GM12875 (cell line): ENCODE data around the gene CDHR2.

ENCODE experiments used
- H3K4me3 ChIP-seq: one replicate; pipeline ENCODE4 v1.5.1; 2011; ENCODE audit warnings: low read depth, low read length, control low read depth
- TF ChIP-seq, protein P1 (sequence below): IDR thresholded peaks from 2 replicates; pipeline ENCODE4 v1.5.1; 2011; ENCODE audit warnings: low read depth, mild to moderate bottlenecking, control low read depth, inconsistent platforms, low read length, moderate library complexity, borderline replicate concordance; ENCODE audit not compliant: insufficient read depth

Gene CDHR2, protein sequence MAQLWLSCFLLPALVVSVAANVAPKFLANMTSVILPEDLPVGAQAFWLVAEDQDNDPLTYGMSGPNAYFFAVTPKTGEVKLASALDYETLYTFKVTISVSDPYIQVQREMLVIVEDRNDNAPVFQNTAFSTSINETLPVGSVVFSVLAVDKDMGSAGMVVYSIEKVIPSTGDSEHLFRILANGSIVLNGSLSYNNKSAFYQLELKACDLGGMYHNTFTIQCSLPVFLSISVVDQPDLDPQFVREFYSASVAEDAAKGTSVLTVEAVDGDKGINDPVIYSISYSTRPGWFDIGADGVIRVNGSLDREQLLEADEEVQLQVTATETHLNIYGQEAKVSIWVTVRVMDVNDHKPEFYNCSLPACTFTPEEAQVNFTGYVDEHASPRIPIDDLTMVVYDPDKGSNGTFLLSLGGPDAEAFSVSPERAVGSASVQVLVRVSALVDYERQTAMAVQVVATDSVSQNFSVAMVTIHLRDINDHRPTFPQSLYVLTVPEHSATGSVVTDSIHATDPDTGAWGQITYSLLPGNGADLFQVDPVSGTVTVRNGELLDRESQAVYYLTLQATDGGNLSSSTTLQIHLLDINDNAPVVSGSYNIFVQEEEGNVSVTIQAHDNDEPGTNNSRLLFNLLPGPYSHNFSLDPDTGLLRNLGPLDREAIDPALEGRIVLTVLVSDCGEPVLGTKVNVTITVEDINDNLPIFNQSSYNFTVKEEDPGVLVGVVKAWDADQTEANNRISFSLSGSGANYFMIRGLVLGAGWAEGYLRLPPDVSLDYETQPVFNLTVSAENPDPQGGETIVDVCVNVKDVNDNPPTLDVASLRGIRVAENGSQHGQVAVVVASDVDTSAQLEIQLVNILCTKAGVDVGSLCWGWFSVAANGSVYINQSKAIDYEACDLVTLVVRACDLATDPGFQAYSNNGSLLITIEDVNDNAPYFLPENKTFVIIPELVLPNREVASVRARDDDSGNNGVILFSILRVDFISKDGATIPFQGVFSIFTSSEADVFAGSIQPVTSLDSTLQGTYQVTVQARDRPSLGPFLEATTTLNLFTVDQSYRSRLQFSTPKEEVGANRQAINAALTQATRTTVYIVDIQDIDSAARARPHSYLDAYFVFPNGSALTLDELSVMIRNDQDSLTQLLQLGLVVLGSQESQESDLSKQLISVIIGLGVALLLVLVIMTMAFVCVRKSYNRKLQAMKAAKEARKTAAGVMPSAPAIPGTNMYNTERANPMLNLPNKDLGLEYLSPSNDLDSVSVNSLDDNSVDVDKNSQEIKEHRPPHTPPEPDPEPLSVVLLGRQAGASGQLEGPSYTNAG (N-terminal part only)

DNA sequence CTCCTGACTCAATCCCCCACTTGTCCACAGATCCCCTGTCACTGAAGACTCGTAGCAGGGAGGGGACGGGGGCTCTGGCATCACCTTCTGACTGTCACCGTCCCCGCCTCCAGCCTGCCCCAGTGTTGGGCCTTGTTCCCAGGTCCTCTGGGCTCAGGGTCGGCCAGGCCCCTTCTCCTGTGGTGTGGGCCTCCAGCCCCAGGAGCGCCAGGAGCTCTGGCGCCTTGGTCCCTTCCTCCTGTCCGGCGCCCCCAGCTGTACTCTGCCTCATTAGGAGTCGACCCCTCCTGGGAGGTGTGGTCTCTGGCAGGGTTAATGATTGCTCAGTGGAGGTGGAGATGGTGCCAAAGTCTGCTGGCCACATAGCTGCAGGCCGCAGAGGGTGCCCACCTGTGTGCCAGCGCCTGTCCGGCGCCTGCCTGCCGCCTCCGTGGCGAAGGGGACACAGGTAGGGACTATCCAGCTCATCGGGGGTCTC is at the start of gene CDHR2:
Gene CDHR2 (plus strand): TSS at position 376 of the 478 bp plus-strand sequence. CDS start 16,011 bp downstream, outside the sequence.
- TF ChIP-seq, protein P1, sequence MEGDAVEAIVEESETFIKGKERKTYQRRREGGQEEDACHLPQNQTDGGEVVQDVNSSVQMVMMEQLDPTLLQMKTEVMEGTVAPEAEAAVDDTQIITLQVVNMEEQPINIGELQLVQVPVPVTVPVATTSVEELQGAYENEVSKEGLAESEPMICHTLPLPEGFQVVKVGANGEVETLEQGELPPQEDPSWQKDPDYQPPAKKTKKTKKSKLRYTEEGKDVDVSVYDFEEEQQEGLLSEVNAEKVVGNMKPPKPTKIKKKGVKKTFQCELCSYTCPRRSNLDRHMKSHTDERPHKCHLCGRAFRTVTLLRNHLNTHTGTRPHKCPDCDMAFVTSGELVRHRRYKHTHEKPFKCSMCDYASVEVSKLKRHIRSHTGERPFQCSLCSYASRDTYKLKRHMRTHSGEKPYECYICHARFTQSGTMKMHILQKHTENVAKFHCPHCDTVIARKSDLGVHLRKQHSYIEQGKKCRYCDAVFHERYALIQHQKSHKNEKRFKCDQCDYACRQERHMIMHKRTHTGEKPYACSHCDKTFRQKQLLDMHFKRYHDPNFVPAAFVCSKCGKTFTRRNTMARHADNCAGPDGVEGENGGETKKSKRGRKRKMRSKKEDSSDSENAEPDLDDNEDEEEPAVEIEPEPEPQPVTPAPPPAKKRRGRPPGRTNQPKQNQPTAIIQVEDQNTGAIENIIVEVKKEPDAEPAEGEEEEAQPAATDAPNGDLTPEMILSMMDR = no peak
- no peak within 1 kb of the TSS for H3K4me3 ChIP-seq

DNA sequence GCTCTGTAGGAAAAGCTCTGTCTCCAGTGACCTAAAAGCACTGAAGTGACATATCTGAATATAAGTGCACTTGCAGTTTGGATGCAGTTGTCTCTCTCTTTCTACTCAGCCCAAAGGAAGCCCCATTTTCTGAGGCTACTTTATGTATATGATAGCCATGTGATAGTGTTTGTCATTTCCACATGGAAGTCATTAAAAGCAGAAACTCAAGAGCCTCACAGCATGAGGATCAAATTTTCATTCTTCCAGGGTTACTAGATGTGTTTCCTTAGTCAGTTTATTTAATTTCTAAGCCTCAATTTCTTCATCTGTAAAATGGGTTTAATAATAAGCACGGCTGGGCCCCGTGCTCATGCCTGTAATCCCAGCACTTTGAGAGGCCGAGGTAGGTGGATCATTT is 48.6 kb upstream of the CDHR2 start:
- no peak overlapping the region for H3K4me3 ChIP-seq
- TF ChIP-seq, protein P1 = no peak

DNA sequence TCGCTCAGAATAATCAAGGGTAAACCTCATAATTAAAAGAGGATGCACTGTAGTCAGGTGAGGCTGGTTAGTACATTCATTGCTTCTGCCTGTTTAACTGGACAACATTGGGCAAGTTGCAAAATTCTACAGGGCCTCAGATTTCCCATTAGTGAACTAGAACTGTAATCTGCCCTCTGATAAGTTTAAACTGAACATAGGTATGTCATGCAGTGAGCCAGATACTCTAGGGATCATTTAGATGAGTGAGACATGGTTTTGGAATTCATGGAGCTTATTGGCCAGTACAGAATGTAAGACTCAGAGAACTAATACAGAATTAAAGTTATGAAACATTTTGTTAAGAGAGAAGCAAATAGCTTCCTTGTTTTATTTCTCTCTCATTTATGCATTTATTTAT is 47.8 kb upstream of the CDHR2 start:
- TF ChIP-seq, protein P1 = no peak
- H3K4me3 ChIP-seq = no peak overlapping the region

DNA sequence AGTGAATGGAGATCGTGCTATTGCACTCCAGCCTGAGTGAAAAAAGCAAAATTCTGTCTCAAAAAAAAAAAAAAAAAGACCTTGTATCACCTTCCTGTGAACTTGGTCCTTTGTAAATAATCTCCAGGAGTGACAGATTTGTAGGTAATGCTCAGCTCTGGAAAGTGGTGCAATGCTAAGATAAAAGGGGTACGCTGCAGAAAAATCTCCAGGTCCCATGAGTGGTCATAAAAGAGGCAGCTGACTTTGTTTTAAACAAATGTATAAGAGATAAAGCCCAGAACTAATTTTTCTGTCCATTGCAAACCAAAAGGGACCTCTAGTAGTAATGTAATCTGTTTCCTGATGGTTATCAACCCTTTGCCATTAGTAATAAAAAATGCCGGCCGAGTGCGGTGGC is 45.6 kb upstream of the CDHR2 start:
- H3K4me3 ChIP-seq = no peak overlapping the region
- TF ChIP-seq, protein P1 = no peak

DNA sequence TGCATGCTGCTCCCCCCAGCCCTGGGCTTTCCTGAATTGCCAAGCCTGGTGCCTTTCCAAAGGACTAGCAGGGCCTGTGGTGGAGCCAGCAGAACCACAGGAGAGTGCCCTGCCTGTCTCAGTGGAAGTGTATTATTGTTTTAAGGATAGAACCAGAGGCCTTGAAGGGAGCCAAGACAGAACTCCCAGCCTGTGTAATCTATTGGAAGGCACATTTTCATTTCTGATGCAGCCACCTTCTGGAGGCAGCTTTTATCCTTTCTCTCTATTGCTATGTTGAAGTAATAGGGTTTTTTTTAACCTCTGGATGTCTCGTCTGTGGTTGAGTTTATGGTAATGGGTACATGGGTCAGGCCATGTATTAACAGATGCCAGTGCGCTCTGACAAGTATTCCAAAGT is 41.2 kb upstream of the CDHR2 start:
- no peak overlapping the region for H3K4me3 ChIP-seq
- TF ChIP-seq, protein P1 = no peak

DNA sequence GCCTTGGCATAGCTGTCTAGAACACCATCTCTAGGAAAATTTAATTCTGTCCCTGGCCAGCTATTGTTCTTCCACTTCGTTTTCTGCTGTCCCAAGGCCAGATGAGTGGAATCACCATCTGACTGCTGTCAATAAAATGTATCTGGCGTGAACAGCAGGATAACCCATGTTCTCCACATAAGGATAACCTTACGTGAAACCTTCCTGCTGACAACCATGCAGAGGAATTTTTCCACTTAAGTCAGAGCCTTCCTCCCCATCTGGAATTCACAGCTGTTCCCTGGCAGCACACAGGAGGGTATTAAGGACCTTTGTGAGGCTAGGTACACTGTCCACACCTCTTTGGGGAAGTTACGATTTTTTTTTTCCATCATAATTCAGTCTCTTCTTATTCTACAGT is 40.5 kb upstream of the CDHR2 start:
- no peak overlapping the region for H3K4me3 ChIP-seq
- TF ChIP-seq, protein P1 = no peak
